ENCODE results near the gene MCCC1. TPM values are rescaled to one million over a fixed set of nuclear protein-coding genes. Genes with fewer than 3 reads are reported as not detected.

MCCC1 gene
- total RNA-seq (32.8 and 36.3 TPM in 2 replicates), polyA plus RNA-seq (12.9 and 14.3 TPM in 2 replicates), polyA minus RNA-seq (14.2 and 24.8 TPM in 2 replicates)
- total RNA-seq (2013): 21.6 TPM

DNA sequence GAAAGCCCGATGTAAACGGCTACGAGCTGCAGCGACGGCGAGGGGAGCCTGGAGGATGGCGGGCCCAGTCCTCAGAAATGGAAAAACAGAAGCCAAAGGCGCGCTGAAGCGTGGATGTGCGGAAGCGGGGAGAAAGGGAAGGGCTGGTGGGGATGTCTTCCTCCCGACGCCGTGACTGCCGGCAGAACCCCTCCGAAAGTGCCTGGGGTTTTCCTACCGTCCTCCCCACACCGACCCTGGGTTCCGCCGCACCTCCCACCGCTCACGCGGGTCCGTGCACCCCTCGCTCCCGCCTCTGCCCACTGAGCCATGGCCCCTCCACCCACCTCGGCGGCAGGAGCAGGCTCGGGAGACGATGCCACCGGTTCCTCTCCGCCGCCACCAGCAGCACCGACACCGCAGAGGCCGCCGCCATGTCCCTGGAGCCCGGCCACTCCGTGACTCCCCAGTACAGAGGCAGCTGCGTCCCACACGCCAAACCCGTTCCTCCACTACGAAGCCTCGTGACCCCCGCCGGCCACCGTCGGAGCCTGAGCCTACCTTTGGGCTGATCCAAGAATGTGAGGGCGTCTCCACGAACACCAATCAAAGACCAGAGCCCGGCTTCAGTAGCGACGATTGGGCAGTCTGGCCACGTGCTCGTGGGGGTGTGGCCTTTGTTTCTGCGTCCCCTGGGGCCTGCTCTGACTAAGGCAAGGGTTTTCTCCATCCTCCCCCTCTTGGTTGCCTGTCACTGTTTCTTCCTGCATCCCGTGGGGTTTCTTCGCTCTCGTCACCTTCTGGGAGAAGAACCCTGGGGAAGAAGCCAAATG, at the start of gene MCCC1:
TSS of gene MCCC1 (minus strand) at position 471 of the 812 bp plus-strand sequence. CDS start at position 415, 56 bp downstream.
- peak within 1 kb of the TSS; percentile 96 for H2AFZ ChIP-seq (ENCODE audit: insufficient read depth, low read depth, low read length, poor library complexity, severe bottlenecking)
- peak within 1 kb of the TSS; percentile 74 to 98 (median 98) for H3K4me3 ChIP-seq (ENCODE audit: control extremely low read depth in 1 of 5, extremely low read depth in 1 of 5, insufficient read depth in 1 of 5, low read depth in 2 of 5, low read length in 4 of 5)
- peaks cover 15% of the 10 kb centered on the region in 2 donors for H3K4me1 ChIP-seq (ENCODE audit: control insufficient read depth in 2 of 2, insufficient read depth in 2 of 2, low read length in 2 of 2)
- H3K9ac ChIP-seq (ENCODE audit: low read length): peak within 1 kb of the TSS; percentile 91
- ATAC-seq (ENCODE audit: low read depth): peak; percentile 96
- TF ChIP-seq, protein P1, sequence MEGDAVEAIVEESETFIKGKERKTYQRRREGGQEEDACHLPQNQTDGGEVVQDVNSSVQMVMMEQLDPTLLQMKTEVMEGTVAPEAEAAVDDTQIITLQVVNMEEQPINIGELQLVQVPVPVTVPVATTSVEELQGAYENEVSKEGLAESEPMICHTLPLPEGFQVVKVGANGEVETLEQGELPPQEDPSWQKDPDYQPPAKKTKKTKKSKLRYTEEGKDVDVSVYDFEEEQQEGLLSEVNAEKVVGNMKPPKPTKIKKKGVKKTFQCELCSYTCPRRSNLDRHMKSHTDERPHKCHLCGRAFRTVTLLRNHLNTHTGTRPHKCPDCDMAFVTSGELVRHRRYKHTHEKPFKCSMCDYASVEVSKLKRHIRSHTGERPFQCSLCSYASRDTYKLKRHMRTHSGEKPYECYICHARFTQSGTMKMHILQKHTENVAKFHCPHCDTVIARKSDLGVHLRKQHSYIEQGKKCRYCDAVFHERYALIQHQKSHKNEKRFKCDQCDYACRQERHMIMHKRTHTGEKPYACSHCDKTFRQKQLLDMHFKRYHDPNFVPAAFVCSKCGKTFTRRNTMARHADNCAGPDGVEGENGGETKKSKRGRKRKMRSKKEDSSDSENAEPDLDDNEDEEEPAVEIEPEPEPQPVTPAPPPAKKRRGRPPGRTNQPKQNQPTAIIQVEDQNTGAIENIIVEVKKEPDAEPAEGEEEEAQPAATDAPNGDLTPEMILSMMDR (IDR thresholded peaks at IDR 0.05): no peak
- no peak for TF ChIP-seq EZH2 (IDR thresholded peaks at IDR 0.05; ENCODE audit: borderline replicate concordance, insufficient read depth, low read depth, low read length, poor library complexity, severe bottlenecking)
- peaks cover 29% of the 10 kb centered on the region for H3K79me2 ChIP-seq (ENCODE audit: control insufficient read depth, insufficient read depth, low read length)
- Mint-ChIP-seq H3K4me1 (peaks cover 35% of the 10 kb centered on the region), H3K9me3 (ENCODE audit: insufficient read depth) (no peaks in the 10 kb centered on the region), H3K27me3 (no peaks in the 10 kb centered on the region), H3K4me3 (peak within 1 kb of the TSS; percentile 99), H3K27ac (peak within 1 kb of the TSS; percentile 97)
- H3K9me3 ChIP-seq (ENCODE audit: control extremely low read depth in 1 of 3, control insufficient read depth in 2 of 3, insufficient read depth in 1 of 3, low read length in 2 of 3): no peaks in the 10 kb centered on the region
- 4% methylated on average over 60 of the region's 60 CpGs for WGBS (ENCODE audit: insufficient coverage)
- POLR2A ChIA-PET: interaction anchor here (1.5 kb wide), 1 partner anchor 118 kb away, joined by 3 read pairs; no protein-coding TSS in a partner anchor
- intact Hi-C loops (cut with micrococcal nuclease): loop anchor here (1.0 to 10.0 kb wide), 4 partner anchors 17 to 1716 kb away; partner anchors contain the start of genes ATP11B, DCUN1D1 and VPS8
- CTCF ChIA-PET: interaction anchor here (0.5 to 1.7 kb wide), 4 partner anchors 13 to 386 kb away, joined by 3 to 8 read pairs (median 3); no protein-coding TSS in a partner anchor
- H3K27me3 ChIP-seq (replicated peaks in 1 of 4; ENCODE audit: control extremely low read depth in 1 of 4, control insufficient read depth in 3 of 4, insufficient read depth in 4 of 4, low read length in 3 of 4): no peaks in the 10 kb centered on the region
- no peaks in the 10 kb centered on the region for H4K20me1 ChIP-seq (ENCODE audit: control insufficient read depth, insufficient read depth, low read length, poor library complexity, severe bottlenecking)
- DNase-seq: peak; percentile 97
- H3K36me3 ChIP-seq (replicated peaks in 1 of 2; ENCODE audit: control extremely low read depth in 1 of 2, control insufficient read depth in 1 of 2, extremely low read depth in 1 of 2, insufficient read depth in 2 of 2, low read length in 1 of 2): peaks cover 0 to 2% of the 10 kb centered on the region in 2 experiments
- peak within 1 kb of the TSS; percentile 81 for H3K4me2 ChIP-seq (replicated peaks; ENCODE audit: low read depth, low read length, poor library complexity, severe bottlenecking)
- peak within 1 kb of the TSS; percentile 80 to 87 for H3K27ac ChIP-seq (ENCODE audit: low read length in 2 of 2)

DNA sequence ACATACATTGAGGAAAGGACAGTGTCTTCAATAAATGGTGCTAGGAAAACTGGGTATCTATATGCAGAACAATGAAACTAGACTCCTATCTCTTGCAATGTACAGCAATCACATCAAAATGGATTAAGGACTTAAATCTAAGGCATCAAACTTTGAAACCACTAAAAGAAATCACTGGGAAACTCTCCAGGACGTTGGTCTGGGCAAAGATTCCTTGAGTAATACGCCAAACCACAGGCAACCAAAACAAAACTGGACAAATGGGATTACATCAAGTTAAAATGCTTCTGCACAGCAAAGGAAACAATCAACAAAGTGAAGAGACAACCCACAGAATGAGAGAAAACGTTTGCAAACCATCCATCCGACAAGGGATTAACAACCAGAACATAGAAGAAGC, 48.8 kb upstream of the MCCC1 start:
- Histone ChIP-seq H3K4me2 (replicated peaks; ENCODE audit: low read depth, low read length, poor library complexity, severe bottlenecking) (no peak overlapping the region), H3K36me3 (replicated peaks in 1 of 2; ENCODE audit: control extremely low read depth in 1 of 2, control insufficient read depth in 1 of 2, extremely low read depth in 1 of 2, insufficient read depth in 2 of 2, low read length in 1 of 2) (no peaks in the 10 kb centered on the region), H3K9ac (ENCODE audit: low read length) (no peak overlapping the region), H3K4me3 (ENCODE audit: control extremely low read depth in 1 of 5, extremely low read depth in 1 of 5, insufficient read depth in 1 of 5, low read depth in 2 of 5, low read length in 4 of 5) (no peak overlapping the region), H3K4me1 (ENCODE audit: control insufficient read depth in 2 of 2, insufficient read depth in 2 of 2, low read length in 2 of 2) (peaks cover 0 to 3% of the 10 kb centered on the region in 2 donors), H4K20me1 (ENCODE audit: control insufficient read depth, insufficient read depth, low read length, poor library complexity, severe bottlenecking) (no peaks in the 10 kb centered on the region), H2AFZ (ENCODE audit: insufficient read depth, low read depth, low read length, poor library complexity, severe bottlenecking) (no peak overlapping the region), H3K79me2 (ENCODE audit: control insufficient read depth, insufficient read depth, low read length) (no peaks in the 10 kb centered on the region), H3K27me3 (replicated peaks in 1 of 4; ENCODE audit: control extremely low read depth in 1 of 4, control insufficient read depth in 3 of 4, insufficient read depth in 4 of 4, low read length in 3 of 4) (peaks cover 2 to 76% (median 62%) of the 10 kb centered on the region in 4 experiments), H3K27ac (ENCODE audit: low read length in 2 of 2) (no peak overlapping the region), H3K9me3 (ENCODE audit: control extremely low read depth in 1 of 3, control insufficient read depth in 2 of 3, insufficient read depth in 1 of 3, low read length in 2 of 3) (peaks cover 1 to 4% (median 1%) of the 10 kb centered on the region in 3 donors)
- Mint-ChIP-seq H3K4me3 (no peak overlapping the region), H3K27me3 (peaks cover 80% of the 10 kb centered on the region), H3K4me1 (peaks cover 3% of the 10 kb centered on the region), H3K27ac (no peak overlapping the region), H3K9me3 (ENCODE audit: insufficient read depth) (no peaks in the 10 kb centered on the region)
- no peak for DNase-seq
- CTCF ChIA-PET: no interaction called here
- POLR2A ChIA-PET: no interaction called here
- ATAC-seq (ENCODE audit: low read depth): no peak
- 94% methylated on average over 2 of the region's 4 CpGs for WGBS (ENCODE audit: insufficient coverage)
- TF ChIP-seq, protein P1 (IDR thresholded peaks at IDR 0.05): no peak
- TF ChIP-seq EZH2 (IDR thresholded peaks at IDR 0.05; ENCODE audit: borderline replicate concordance, insufficient read depth, low read depth, low read length, poor library complexity, severe bottlenecking): no peak
- intact Hi-C loops (cut with micrococcal nuclease): no loop called here
